HG02610 (cell line): ENCODE measurements around the gene GPX5.

Experiments
- ATAC-seq: cut with Tn5 transposase; IDR thresholded peaks from one replicate; pipeline ENCODE4 v1.9.1; 2021; ENCODE audit warnings: mild to moderate bottlenecking, moderate library complexity; ENCODE audit not compliant: unreplicated experiment

Gene GPX5

DNA sequence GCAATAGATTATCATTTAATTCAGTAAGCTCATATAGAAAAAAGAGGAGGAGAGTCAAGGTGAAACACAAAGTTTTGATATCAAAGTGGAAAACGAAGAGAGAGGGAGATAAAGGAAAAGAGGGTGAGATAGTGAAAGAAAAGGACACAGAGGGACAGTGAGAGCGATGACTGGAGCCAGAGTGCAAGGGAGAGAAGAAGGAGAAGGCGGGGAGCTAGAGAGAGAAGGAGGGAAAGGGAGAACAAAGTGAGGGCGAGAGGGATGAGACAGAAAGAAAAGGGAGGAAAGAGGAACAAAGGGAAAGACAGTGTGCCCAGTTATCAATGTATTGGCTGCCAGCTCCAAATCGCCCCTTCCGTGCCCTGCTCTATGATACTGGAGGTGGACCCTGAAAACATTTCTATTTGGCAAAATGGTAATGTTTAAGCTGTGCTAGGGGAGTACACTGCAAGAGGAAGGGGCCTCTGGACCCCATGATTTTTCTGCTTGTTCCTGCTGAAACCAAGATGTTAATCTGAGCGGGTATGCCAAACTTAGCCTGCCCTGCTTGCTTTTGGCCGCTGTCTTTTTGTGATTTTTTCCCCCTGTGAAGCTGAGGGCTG lies 27.8 kb downstream of the GPX5 start:
- ATAC-seq = no peak

DNA sequence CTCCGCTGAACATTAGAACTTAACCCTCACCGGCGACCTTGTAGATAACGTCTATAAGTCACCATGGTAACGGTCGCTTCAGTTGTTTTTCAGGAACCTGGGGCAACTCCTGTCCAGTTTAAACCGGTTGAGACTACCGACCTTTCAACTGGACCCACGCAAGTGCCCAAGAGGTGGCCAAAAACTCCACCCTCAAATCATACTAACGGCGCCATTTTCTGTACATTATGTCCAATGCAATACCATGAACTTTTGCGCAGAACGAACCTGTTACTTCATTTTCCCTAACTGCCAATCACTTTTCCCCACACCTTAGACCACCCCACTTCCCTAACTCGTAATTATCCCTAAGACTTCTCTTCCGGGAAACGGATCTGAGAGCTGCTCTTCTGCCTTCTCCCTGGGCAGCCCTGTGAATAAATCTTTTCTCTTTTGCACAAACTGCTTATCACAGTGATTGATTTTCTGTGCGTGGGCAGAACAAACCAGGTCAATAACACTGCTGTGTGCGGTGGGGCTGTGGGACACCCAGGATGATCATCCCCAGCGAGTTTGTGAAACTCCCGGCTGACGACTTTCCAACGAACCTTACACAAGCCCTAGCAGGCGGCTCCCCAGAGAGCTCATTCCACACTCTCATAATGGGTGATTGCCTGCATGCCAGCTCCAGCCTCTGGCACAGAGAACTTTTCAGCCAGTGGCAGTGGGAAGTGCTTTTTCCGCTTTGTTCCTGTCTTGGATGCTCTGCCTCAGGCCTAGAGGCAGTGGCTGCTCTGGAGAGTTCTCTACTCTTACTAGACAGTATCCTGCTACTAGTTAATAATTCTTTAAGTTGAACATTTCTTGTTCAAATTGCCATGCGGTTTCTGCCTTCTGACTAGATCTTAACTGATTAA lies 28.6 kb downstream of the GPX5 start:
- ATAC-seq = no peak

DNA sequence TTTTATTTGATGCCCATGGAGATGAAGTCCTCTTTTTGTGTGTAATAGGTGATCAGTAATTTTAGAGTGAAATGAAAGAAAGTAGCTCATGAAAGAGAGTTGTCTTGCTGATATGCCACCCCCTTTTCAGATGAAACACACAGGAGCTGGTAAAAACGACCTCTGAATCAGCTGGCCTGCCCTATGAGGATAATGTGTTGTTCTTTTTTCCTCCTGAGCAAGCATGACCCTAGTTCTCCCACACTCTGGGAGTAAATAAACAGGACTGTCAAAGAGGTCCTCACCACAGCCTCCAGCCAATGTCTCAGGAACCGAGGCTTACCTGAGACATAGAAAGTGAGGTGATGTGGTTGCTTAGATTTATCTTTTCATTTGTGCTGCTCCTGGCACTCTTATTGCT lies 29.5 kb downstream of the GPX5 start:
- no peak for ATAC-seq

GRCh38 chr6:28558629-28559028 lies 32.9 kb downstream of the GPX5 start:
- ATAC-seq = no peak

DNA sequence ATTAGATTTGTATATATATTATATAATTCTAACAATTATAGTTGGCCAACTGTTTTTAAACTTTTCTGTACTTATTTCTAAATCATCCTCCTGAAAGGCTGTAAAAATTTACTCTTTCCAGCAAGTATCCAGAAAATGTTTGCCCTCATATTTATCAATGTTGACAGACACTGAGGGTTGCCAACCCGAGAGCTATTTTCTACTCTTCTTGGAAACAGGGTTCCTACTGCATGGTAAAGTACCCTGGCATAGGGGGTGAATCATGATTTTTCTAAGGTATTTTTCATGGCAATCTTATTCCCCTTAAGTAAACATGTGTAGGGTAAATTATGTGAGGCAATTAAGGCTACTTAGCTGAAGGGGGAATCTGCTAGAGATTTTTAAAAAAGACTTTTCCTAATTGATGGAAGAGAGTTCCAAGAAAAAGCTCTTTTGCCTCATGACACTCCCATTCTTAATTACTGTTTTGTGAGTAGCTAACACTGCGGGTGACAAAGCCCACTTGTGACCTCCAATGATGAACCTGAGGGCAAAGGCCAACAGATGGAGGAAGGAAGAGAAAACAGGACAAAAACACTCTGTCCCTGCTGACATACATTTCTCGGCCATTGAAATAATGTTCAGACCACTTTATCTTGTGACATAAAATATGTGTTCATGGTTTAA lies 37.9 kb downstream of the GPX5 start:
- ATAC-seq = no peak

DNA sequence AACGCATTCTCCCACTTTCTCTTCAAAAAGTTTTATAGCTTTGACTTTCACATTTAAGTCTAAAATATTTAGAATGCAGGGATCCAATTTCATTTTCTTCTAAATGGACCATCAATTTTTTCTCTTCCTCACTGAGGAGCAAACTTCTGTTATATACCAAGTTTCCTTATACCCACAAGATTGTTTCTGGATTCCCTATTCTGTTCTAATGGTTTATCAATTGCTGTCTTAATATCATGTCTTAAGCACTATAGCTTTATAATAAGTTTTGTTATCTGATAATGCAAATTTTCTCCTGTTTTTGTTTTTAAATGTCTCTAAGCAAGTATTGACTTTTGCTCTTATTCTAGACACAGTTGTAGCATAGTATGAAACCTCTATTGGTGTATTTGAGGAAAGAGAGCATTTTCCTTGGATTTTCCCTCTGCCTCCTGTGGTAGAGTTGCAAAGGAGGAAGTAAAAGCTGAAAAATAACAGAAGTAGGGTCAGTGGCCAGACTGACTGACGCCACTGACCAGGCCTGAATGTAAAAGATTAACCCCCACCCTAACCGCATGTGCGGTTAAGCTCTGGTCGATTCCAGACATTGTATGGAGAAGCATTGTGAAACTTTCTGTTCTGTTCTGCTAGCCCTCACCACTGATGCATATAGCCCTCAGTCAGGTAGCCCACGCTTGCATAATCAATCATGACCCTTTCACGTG lies 40.3 kb downstream of the GPX5 start:
- ATAC-seq = no peak

- ATAC-seq = no peak
Observed at GRCh38 chr6:28566527-28567252, 41.0 kb downstream of the GPX5 start.

- no peak for ATAC-seq
Observed at GRCh38 chr6:28567506-28567905, 41.8 kb downstream of the GPX5 start.

DNA sequence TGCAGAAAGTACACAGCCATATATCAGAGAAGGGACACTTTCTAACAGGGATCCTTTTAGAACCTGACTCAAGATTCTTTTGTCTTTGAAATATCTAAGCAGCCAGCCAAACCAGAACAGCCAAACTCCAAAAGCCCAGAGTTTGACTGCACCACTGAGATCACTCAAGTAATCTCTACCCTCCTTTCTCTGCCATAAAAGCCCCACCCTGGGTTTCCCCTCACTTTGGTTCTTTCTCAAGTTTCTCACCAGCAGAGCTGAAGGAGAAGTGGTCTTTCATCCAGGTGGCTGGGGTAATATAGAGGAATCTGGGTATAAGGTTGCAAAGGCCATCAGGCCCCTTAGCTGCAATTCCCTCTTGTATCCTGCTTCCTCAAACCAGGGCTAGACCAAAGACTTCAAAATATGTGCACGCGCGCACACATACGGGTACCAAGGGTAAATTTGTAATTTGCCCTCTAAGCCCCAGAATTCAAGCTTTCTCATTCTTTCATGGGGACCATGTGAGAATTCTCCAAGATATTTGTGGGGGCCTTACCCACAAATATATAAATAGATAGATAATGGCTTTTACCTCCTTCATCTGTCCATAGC lies 42.9 kb downstream of the GPX5 start:
- no peak for ATAC-seq

- no peak for ATAC-seq
Observed at GRCh38 chr6:28569748-28570147, 44.1 kb downstream of the GPX5 start.

DNA sequence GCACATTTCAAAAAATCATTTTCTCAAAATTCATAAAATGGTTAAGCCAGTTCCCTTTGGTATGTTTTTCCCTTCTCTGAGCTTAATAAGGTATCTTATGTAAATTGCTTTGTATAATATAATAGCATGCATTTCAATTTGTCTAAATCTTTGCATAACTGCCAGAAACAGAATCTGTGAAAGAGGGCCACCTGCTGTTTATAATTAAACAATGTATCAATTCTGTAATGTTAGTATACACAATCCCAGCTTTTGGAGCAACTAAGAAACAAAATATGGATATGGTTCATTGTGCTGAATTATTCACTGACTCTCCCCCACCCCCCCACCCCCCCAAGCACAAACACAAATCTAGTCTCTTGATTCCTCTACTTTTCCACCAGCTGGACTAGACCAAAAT lies 54.8 kb downstream of the GPX5 start:
- no peak for ATAC-seq

DNA sequence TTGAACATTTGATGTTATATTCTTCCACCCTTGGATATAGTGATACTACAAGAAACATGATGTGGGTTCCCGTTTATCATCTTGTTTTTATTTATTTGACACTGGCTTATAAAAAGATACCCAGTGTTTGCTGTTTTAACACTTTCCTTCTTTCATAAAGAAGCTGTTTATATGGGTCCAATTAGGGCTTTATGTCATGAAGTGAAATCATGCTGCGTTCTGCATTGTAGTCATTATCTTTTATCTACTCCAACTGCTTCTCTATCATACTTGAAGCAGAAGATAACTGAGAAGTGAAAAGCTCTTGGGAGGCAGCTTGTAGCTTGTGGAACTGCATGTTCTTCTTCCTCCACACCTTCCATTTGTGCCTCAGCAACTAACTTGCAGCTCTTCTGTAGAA lies 57.8 kb downstream of the GPX5 start:
- ATAC-seq = no peak
